IPS-20b (cell line): ENCODE data around the gene AKT1.
"Not testable (repeated sequence)": the region's sequence is repeated elsewhere in the genome, so short reads cannot be mapped to it uniquely, and the experiment has no call there.

Experiments
- H3K27ac ChIP-seq: one replicate; pipeline ENCODE4 v1.5.1; 2013; ENCODE audit warnings: low read length
- H3K27me3 ChIP-seq: 2 replicates; pipeline ENCODE4 v1.6.1; 2013; ENCODE audit warnings: mild to moderate bottlenecking, low read length, inconsistent platforms; ENCODE audit not compliant: insufficient read depth
- H3K36me3 ChIP-seq: 2 replicates; pipeline ENCODE4 v1.6.1; 2013; ENCODE audit warnings: low read depth, mild to moderate bottlenecking, inconsistent platforms, low read length, moderate library complexity; ENCODE audit not compliant: insufficient read depth
- H3K4me1 ChIP-seq: 2 replicates; pipeline ENCODE4 v1.6.1; 2013; ENCODE audit warnings: mild to moderate bottlenecking, control low read depth, inconsistent platforms, low read length, moderate library complexity; ENCODE audit not compliant: insufficient read depth
- H3K4me3 ChIP-seq: 2 replicates; pipeline ENCODE4 v1.5.1; 2013; ENCODE audit warnings: mild to moderate bottlenecking, low read length, inconsistent platforms
- H3K9ac ChIP-seq: 2 replicates; pipeline ENCODE4 v1.6.1; 2013; ENCODE audit warnings: low read depth, mild to moderate bottlenecking, inconsistent platforms, low read length, moderate library complexity
- H3K9me3 ChIP-seq: 2 replicates; pipeline ENCODE4 v1.6.1; 2013; ENCODE audit warnings: mild to moderate bottlenecking, low read depth, low read length, inconsistent platforms; ENCODE audit not compliant: insufficient read depth

The AKT1 gene

DNA sequence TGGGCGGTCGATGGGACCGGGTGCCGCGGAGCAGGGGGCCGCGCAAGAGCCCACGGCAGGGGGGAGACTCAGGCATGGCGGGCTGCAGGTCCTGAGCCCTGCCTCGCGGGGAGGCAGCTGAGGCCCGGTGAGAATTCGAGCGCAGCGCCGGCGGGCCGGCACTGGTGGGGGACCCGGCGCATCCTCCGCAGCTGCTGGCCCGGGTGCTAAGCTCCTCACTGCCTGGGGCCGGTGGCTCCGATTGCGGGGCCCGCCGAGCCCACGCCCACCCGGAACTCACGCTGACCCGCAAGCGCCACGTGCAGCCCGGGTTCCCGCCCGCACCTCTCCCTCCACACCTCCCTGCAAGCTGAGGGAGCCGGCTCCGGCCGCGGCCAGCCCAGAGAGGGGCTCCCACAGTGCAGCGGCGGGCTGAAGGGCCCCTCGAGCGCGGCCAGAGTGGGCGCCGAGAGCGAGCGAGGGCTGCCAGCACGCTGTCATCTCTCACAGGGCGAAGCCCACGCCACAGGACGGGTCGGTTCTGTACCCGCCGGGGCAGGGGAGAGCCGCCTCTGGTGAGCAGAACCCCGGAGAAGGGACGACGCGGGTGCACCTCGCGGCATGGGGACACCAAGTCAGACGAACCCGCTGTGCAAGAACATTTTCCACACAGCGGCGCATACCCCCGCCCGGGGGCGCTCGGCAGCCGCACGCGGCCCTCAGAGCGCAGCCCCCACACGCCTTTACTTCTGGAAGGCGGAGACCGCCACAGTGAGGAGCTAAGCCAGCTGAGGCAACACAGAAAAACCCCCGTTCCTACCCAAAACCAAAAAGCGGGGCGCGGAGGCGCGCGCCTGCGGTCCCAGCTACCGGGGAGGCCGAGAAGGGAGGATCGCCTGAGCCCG is 43.8 kb downstream of the AKT1 start:
- Histone ChIP-seq H3K9me3 (peaks cover 11% of the 10 kb centered on the region), H3K9ac (peak overlapping the region; percentile 86; the same call in 1 of the 2 replicates), H3K36me3 (peaks cover 16% of the 10 kb centered on the region), H3K27ac (no peak overlapping the region), H3K4me3 (peak overlapping the region; percentile 75), H3K4me1 (no peaks in the 10 kb centered on the region), H3K27me3 (no peaks in the 10 kb centered on the region)

DNA sequence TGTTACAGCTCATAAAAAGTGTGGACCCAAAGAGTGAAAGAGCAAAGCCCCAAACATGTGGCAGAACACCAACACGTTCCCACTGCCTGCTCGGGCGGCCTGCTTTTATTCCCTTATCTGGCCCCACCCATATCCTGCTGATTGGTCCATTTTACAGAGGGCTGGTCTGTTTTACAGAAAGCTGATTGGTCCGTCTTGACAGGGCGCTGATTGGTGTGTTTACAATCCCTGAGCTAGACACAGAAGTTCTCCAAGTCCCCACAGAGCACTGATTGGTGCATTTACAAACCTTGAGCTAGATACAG is 44.8 kb downstream of the AKT1 start:
- H3K9ac ChIP-seq, H3K27ac ChIP-seq, H3K4me1 ChIP-seq, H3K4me3 ChIP-seq, H3K27me3 ChIP-seq, H3K36me3 ChIP-seq: not testable (repeated sequence)
- H3K9me3 ChIP-seq = peaks cover 11% of the 10 kb centered on the region

DNA sequence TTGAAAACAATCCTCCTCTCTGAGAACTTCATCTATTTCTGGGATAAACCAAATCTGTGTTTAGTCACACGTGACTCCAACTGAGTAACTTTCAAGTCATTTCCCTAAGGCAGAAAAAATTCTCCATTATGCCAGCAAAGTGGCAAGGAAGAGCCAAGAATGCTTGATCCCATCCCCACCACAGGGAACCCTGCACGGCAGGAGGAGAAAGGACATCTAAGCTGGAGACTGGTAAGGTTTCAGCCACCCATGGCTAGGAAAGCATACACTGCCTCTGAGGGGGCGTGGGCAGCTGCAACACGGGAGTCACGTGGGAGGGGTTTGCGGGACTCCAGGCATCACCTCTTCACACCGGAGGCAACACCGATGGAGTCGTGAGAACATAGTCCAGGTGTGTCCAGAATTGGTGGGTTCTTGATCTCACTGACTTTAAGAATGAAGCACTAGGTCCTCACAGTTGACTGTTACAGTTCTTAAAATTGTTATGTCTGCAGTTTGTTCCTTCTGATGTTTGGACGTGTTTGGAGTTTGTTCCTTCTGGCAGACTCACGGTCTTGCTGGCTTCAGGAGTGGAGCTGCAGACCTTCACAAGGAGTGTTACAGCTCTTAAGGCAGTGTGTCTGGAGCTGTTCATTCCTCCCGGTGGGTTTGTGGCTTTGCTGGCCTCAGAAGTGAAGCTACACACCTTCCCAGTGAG is 45.3 kb downstream of the AKT1 start:
- no peaks in the 10 kb centered on the region for H3K27me3 ChIP-seq
- H3K27ac ChIP-seq = no peak overlapping the region
- no peaks in the 10 kb centered on the region for H3K4me1 ChIP-seq
- H3K9me3 ChIP-seq = peaks cover 11% of the 10 kb centered on the region
- peaks cover under 1% of the 10 kb centered on the region; the same call in 1 of the 2 replicates for H3K36me3 ChIP-seq
- H3K9ac ChIP-seq = no peak overlapping the region
- H3K4me3 ChIP-seq = no peak overlapping the region

DNA sequence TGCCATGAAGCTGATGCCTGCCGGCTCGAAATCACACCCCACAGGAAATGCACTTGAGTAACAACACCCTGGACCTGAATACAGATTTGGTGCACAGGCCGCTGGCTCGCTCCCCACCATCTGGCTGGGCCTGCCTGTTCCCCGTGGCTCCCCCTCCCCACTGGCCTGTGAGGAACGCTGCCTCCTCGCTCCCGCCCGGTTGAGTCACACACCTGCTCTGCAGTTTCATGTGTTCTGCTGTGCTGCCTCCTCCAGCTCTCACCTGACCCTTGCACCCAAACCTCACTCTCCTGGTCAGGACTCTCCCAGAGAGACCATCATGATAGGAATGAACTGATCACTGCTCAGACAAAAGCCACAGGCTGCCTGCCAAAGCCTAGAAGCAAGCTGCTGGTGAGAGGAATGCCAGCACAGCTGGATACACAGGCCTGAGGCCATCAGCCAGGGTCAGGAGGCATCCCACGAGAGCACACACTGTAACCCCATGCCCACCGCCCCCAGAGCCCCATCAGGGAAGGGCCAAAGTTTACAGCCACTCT is 46.4 kb downstream of the AKT1 start:
- Histone ChIP-seq H3K9ac (no peak overlapping the region), H3K27ac (no peak overlapping the region)

DNA sequence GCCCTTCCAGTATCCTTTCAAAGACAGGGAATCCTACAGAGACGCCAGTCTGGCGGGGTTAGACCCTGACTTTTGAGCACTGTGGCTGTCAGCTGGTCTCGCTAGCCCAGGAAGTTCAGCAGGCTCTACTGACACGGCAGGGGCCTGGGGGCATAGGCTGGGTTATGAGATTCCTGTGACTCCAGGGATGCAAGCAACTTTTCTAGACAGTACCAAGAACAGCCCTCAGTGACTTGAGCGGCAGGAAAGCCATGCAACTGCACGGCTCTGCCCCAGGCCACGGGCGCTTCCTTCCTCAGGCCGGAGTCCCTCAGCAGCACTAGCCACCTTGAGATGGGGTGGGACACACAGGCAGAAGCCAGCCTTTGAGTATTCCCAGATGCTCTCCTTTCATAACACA is 47.7 kb downstream of the AKT1 start:
- Histone ChIP-seq H3K9me3 (peaks cover 11% of the 10 kb centered on the region), H3K27me3 (no peaks in the 10 kb centered on the region), H3K9ac (no peak overlapping the region), H3K27ac (no peak overlapping the region), H3K4me1 (no peaks in the 10 kb centered on the region), H3K36me3 (no peaks in the 10 kb centered on the region), H3K4me3 (no peak overlapping the region)

More for the DNA sequence above, 46.4 kb downstream of the AKT1 start:
- Histone ChIP-seq H3K4me3 (no peak overlapping the region), H3K36me3 (no peaks in the 10 kb centered on the region), H3K4me1 (no peaks in the 10 kb centered on the region), H3K27me3 (no peaks in the 10 kb centered on the region), H3K9me3 (peaks cover 11% of the 10 kb centered on the region)

DNA sequence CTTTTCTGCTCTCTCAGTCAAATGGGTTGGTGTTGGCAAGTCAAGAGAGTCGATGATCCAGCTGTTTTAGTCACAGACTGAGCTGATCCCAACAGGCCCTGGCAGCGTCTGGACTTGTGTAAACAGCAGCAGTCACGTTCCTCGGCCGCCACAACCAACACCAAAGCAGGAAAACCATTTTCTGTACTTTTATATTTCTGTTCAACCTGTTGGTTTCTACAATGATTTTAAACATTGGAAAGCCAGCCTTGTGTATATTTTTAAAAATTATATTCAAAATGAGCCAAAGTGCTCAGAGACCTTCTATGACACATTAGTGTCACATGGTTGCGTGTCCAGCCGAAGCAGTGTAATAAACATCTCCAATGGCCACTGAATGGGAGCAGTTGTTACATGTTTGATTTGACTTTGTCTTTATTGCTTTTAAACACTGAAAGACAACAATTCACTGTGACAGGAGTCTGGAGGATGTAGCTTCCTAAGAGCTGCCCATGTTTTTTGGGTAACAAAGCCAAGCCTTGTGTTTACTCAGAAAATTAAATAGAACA is 48.5 kb downstream of the AKT1 start:
- H3K27ac ChIP-seq = no peak overlapping the region
- peaks cover 11% of the 10 kb centered on the region for H3K9me3 ChIP-seq
- H3K27me3 ChIP-seq = no peaks in the 10 kb centered on the region
- no peak overlapping the region for H3K4me3 ChIP-seq
- H3K36me3 ChIP-seq = no peaks in the 10 kb centered on the region
- no peak overlapping the region for H3K9ac ChIP-seq
- no peaks in the 10 kb centered on the region for H3K4me1 ChIP-seq

DNA sequence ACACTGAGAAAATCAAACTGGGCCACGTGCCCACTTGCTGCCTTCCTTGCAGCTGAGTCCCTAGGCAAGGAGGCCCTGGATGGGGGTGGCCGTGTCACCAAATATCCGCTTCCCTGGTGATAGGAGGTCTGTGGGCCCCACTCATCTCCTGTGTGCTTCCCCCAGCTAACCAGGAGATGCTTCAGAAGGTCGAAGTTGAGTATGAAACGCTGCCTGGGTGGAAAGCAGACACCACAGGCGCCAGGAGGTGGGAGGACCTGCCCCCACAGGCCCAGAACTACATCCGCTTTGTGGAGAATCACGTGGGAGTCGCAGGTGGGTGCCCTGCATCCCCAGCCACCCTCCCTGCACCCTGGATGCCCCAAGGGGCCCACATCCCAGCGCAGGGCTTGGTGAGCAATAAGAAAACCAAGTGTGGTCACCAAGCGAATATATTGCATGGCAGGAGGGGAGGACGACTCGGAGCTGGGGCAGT is 49.4 kb downstream of the AKT1 start:
- Histone ChIP-seq H3K9me3 (peaks cover 11% of the 10 kb centered on the region), H3K36me3 (no peaks in the 10 kb centered on the region), H3K4me1 (no peaks in the 10 kb centered on the region), H3K4me3 (no peak overlapping the region), H3K9ac (no peak overlapping the region), H3K27me3 (no peaks in the 10 kb centered on the region), H3K27ac (no peak overlapping the region)

DNA sequence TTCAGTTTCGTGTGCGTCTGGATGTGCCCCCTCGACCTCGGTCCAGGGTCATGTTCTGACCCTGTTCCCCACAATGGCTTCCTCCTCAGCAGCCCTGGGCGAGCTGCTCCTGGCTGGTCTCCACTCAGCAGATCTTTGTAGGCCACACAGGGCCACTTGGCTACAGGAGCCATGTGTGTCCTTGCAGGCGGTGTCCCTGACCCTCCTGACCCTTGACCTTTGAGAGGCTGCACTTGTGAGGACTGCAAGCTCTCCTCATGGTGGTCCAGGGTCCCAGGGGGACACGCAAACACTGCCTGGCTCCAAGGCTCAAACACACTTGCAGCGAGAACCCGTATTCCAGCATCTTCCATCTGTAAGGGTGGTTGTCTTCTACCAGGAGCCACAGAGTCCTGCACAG is 50.1 kb downstream of the AKT1 start:
- Histone ChIP-seq H3K9ac (no peak overlapping the region), H3K27ac (no peak overlapping the region), H3K36me3 (no peaks in the 10 kb centered on the region), H3K27me3 (no peaks in the 10 kb centered on the region), H3K4me3 (no peak overlapping the region), H3K9me3 (peaks cover 7% of the 10 kb centered on the region), H3K4me1 (no peaks in the 10 kb centered on the region)

DNA sequence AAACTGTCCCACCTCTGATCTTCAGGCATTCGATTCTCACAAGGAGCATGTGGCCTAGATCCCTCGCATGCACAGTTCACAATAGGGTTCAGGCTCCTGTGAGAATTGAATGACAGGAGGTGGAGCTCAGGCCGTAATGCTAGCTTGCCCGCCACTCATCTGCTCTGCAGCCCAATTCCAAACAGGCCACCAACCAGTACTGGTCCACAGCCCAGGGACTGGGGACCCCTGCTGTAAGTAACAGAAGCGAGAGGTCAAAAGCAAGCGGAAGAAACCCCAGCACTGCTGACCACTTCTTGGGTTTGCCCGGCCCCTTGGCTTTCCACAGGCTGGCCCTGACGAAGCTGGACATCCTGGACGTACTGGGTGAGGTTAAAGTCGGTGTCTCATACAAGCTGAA is 51.1 kb downstream of the AKT1 start:
- Histone ChIP-seq H3K4me1 (no peaks in the 10 kb centered on the region), H3K27me3 (no peaks in the 10 kb centered on the region), H3K36me3 (no peaks in the 10 kb centered on the region), H3K9ac (no peak overlapping the region), H3K27ac (no peak overlapping the region), H3K4me3 (no peak overlapping the region), H3K9me3 (no peaks in the 10 kb centered on the region; the same call in 1 of the 2 replicates)

DNA sequence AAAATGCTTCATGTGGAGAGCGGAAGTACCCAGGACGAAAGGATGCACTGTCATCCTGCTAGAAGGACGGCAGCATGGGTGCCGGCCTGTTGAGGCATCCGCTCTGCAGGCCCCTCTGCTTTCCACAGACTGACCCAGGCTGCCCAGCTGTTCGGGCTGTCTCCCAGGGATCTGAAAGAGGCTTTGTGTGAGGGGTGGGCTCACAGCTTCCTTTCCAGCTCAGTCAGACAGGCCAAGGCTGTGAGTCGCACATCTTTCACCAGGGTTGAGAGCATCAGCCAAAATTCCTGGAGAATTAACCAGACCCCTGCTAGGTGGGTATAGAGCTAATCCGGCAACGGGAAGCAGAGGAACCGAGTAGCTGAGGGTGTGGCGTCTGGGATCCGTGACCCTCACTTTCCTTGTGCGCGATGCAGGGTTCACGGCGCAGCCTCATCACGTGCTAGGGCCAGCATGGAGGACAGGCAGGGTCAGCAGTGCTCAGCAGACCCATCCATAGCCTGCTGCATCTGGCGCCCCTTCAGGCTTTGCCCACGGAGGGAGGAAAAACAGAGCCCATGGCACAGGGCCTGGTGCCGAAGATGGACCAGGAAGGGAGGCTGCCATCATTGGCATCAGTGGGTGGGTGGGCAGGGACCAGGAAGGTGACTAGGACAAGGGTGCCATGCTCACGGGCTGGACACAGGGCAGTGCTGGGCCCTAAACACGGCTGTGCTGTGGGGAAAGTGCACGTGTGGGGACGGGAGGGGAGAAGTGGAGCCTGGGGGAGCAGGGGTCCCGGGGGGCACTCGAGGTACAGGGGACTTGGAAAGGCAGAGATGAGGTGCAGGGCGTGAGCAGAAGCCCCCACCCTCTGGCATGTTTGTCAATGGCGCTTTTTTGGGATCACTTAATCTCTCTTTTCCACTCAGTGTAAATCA is 51.8 kb downstream of the AKT1 start:
- no peak overlapping the region for H3K4me3 ChIP-seq
- H3K4me1 ChIP-seq = no peaks in the 10 kb centered on the region
- H3K9me3 ChIP-seq = no peaks in the 10 kb centered on the region
- H3K27me3 ChIP-seq = no peaks in the 10 kb centered on the region
- H3K9ac ChIP-seq = no peak overlapping the region
- no peaks in the 10 kb centered on the region for H3K36me3 ChIP-seq
- H3K27ac ChIP-seq = no peak overlapping the region
